ENCODE data around the gene SLX4IP.
"Not testable (repeated sequence)": the region's sequence is repeated elsewhere in the genome, so short reads cannot be mapped to it uniquely, and the experiment has no call there.

The SLX4IP gene

DNA sequence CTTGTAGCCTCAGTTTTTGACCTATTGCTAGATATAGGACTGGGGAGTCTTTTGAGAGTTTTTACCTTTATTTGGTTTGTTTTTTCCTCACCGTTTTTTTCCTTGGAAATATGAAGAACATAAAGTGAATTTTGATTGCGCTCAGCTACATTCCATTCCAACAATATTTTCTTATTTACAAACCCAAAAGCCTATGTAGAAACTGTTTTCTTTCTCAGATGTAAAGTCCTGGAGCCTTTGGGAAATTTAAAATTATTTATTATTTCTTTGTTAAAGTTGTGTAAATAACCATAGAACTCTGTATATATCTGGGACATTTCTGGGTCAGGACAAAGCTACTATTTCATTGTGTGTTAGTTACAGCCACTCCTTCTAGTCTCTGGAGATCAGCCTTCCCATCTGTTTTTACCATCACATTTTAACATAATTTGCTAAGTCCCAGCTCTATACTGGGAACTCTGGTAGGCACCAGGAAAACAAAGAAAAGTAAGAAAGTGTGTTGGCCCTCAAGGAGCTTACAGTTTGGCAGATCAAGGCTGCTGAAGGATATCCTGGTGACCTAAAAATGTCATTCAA, 169.8 kb downstream of the SLX4IP start:
- no peaks in the 10 kb centered on the region for H3K9me3 Mint-ChIP-seq
- no peak overlapping the region for H3K4me3 Mint-ChIP-seq
- no peaks in the 10 kb centered on the region for H3K27me3 Mint-ChIP-seq
- H3K27ac Mint-ChIP-seq = no peak overlapping the region
- H3K4me1 Mint-ChIP-seq = no peaks in the 10 kb centered on the region
- H3K36me3 Mint-ChIP-seq = peaks cover 54% of the 10 kb centered on the region
- no peak for ATAC-seq

GRCh38 chr20:10605547-10606195, 170.6 kb downstream of the SLX4IP start:
- Mint-ChIP-seq H3K4me1 (no peaks in the 10 kb centered on the region), H3K27me3 (no peaks in the 10 kb centered on the region), H3K4me3 (no peak overlapping the region), H3K36me3 (peaks cover 54% of the 10 kb centered on the region), H3K27ac (no peak overlapping the region), H3K9me3 (no peaks in the 10 kb centered on the region)
- no peak for ATAC-seq

DNA sequence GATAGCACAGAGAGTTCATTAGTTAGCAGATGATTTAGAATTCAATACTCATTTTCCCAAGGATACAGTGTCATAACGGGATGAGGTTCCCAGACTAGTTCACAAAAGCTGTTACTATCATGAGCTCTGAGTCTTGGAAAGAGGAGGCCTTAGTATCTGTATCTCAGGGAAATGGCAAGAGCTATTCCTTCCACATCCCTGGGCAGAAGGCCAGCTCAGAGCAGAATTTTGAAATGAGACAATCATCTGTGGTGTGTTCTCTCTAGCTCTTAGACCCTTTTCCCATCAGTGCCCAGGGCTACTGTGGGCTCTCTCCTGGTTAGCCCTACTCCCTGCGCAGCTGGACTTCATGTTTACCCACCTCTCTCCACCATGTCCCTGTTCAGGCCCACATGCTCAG, 174.2 kb downstream of the SLX4IP start:
- no peak overlapping the region for H3K4me3 Mint-ChIP-seq
- H3K36me3 Mint-ChIP-seq = peaks cover 55% of the 10 kb centered on the region
- H3K27me3 Mint-ChIP-seq = no peaks in the 10 kb centered on the region
- H3K27ac Mint-ChIP-seq = no peak overlapping the region
- no peak for ATAC-seq
- no peaks in the 10 kb centered on the region for H3K9me3 Mint-ChIP-seq
- no peaks in the 10 kb centered on the region for H3K4me1 Mint-ChIP-seq

DNA sequence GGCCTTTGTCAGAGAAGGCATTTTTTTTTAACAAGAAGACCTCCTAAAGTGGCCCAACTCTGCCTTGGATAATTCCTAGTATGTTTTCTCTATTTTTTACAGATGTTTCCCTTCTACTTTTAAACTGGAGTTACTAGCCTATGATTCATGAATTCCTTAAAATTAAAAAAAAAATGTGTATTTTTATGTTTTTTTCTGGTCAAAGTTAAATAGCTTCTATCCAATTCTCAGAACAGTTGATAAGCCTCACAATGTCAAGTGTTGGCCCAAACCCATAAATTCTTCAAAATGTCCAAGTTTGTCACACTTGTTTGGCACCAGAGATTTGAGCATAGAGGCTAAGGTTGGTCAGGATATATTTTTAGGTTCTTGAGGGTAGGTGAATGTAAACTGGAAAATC, 174.7 kb downstream of the SLX4IP start:
- H3K4me3 Mint-ChIP-seq = no peak overlapping the region
- H3K27ac Mint-ChIP-seq = no peak overlapping the region
- no peaks in the 10 kb centered on the region for H3K27me3 Mint-ChIP-seq
- no peaks in the 10 kb centered on the region for H3K9me3 Mint-ChIP-seq
- H3K36me3 Mint-ChIP-seq = peaks cover 52% of the 10 kb centered on the region
- no peaks in the 10 kb centered on the region for H3K4me1 Mint-ChIP-seq
- no peak for ATAC-seq

GRCh38 chr20:10610251-10610650, 175.1 kb downstream of the SLX4IP start:
- Mint-ChIP-seq H3K4me3 (no peak overlapping the region), H3K9me3 (no peaks in the 10 kb centered on the region)
- no peak for ATAC-seq

GRCh38 chr20:10611357-10611756, 176.3 kb downstream of the SLX4IP start:
- peaks cover 65% of the 10 kb centered on the region for H3K36me3 Mint-ChIP-seq
- H3K4me1 Mint-ChIP-seq = no peaks in the 10 kb centered on the region
- no peak overlapping the region for H3K27ac Mint-ChIP-seq
- no peak overlapping the region for H3K4me3 Mint-ChIP-seq
- H3K9me3 Mint-ChIP-seq = no peaks in the 10 kb centered on the region
- no peak for ATAC-seq
- H3K27me3 Mint-ChIP-seq = no peaks in the 10 kb centered on the region

More at GRCh38 chr20:10610251-10610650, 175.1 kb downstream of the SLX4IP start:
- H3K27ac Mint-ChIP-seq = no peak overlapping the region
- peaks cover 55% of the 10 kb centered on the region for H3K36me3 Mint-ChIP-seq
- H3K27me3 Mint-ChIP-seq = no peaks in the 10 kb centered on the region
- no peaks in the 10 kb centered on the region for H3K4me1 Mint-ChIP-seq

DNA sequence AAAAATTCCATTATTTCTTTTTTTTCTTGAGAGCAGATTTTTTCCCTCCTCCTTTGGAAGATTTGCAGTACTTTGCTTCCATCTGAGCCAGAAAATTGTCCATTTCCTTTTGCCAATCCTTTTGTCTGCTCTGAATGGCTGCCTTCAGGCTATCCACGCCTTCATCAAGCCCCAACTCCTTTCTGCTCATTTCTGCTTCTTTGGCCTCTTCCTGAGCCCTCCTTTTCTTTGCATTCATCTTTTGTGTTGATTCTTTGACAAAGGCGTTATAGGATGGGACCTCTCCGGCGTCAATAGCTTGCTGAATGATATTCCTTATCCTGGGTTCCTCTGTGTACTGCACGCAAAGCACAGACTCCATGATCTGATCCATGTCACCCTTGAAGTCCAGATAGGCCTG, 178.3 kb downstream of the SLX4IP start:
- peaks cover 54% of the 10 kb centered on the region for H3K36me3 Mint-ChIP-seq
- not testable (repeated sequence) for ATAC-seq, H3K27me3 Mint-ChIP-seq, H3K4me1 Mint-ChIP-seq, H3K4me3 Mint-ChIP-seq, H3K27ac Mint-ChIP-seq, H3K9me3 Mint-ChIP-seq

GRCh38 chr20:10613911-10614310, 178.8 kb downstream of the SLX4IP start:
- no peaks in the 10 kb centered on the region for H3K9me3 Mint-ChIP-seq
- ATAC-seq = no peak
- H3K27me3 Mint-ChIP-seq = no peaks in the 10 kb centered on the region
- H3K4me3 Mint-ChIP-seq = no peak overlapping the region
- no peak overlapping the region for H3K27ac Mint-ChIP-seq
- peaks cover 51% of the 10 kb centered on the region for H3K36me3 Mint-ChIP-seq
- no peaks in the 10 kb centered on the region for H3K4me1 Mint-ChIP-seq

DNA sequence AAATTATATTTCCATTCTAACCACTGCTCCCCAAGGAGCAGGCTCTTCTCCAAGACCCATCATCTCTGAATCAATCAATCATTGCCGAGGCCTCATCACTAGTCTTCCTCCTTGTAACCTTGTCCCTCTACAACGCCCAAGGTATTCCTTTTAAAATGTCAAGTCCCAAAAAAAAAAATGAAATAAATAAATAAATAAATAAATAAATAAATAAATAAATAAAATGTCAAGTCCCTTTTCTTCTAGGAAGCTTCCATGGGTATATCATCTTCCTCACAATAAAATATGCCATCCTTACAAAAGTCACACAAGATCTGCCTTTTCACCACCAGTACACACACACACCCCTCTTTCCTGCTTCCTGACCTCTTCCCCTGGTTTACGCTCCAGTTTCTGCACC, 181.1 kb downstream of the SLX4IP start:
- no peak overlapping the region for H3K4me3 Mint-ChIP-seq
- H3K27ac Mint-ChIP-seq = no peak overlapping the region

DNA sequence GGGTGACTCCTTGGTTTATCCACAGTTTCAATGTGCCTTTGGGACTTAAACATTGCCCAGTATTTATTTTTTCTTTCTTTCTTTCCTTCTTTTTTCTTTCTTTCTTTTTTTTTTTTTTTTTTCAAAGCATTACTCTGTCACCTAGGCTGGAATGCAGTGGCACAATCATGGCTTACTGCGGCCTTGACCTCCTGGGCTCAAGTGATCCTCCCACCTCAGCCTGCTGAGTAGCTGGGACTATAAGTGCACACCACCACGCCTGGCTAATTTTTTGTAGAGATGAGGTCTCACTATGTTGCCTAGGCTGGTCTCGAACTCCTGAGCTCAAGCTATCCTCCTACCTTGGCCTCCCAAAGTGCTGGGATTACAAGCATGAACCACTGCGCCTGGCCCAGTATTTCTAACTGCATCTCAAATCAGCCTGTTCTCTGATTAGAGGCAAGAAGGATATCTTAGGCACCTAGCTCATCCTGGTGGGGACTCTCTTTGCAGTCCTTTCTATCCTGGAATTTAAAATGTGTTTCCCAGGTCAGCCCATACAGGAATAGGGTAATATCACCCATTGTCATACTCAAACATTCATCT, 182.5 kb downstream of the SLX4IP start:
- ATAC-seq, H3K9me3 Mint-ChIP-seq, H3K27ac Mint-ChIP-seq, H3K4me1 Mint-ChIP-seq, H3K27me3 Mint-ChIP-seq, H3K4me3 Mint-ChIP-seq: not testable (repeated sequence)
- peaks cover 48% of the 10 kb centered on the region for H3K36me3 Mint-ChIP-seq

More for the DNA sequence above, 181.1 kb downstream of the SLX4IP start:
- Mint-ChIP-seq H3K9me3 (no peaks in the 10 kb centered on the region), H3K27me3 (no peaks in the 10 kb centered on the region), H3K36me3 (peaks cover 47% of the 10 kb centered on the region), H3K4me1 (no peaks in the 10 kb centered on the region)
- no peak for ATAC-seq

DNA sequence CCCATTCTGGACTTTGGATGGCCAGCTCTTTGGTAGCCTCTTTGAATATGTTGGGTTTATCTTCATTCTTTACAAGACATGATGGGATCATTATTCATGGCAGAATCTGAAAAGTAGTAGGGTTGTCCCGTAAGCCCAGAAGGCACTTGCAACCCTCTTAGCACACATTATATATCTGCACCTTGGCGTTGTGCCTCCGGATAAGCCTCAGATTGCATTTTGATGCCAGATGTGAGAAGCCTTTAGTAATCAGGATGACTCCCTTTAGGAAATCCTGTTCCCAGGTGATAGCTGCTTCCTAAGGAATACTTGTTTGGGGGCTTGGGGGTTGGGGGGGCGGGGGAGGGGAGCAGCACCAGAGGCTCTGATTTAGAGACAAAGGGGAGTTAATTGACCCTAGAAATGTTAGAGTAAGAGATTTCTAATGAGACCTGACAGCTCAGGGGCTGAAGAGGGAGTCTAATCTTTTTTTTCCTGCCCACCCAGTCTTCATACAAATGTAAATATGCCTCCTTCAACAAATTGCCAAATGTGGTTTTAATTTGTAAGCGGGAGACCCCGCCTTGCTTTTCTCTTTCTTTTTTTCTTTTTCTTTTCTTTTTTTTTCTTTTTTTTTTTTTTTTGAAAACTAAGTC, 183.6 kb downstream of the SLX4IP start:
- H3K27ac Mint-ChIP-seq = no peak overlapping the region
- no peaks in the 10 kb centered on the region for H3K27me3 Mint-ChIP-seq
- H3K36me3 Mint-ChIP-seq = peaks cover 53% of the 10 kb centered on the region
- no peaks in the 10 kb centered on the region for H3K9me3 Mint-ChIP-seq
- no peak for ATAC-seq
- H3K4me3 Mint-ChIP-seq = no peak overlapping the region
- H3K4me1 Mint-ChIP-seq = no peaks in the 10 kb centered on the region

GRCh38 chr20:10619427-10619826, 184.3 kb downstream of the SLX4IP start:
- Mint-ChIP-seq H3K4me3 (no peak overlapping the region), H3K27me3 (no peaks in the 10 kb centered on the region), H3K27ac (no peak overlapping the region), H3K9me3 (no peaks in the 10 kb centered on the region), H3K36me3 (peaks cover 54% of the 10 kb centered on the region), H3K4me1 (no peaks in the 10 kb centered on the region)
- ATAC-seq = no peak

DNA sequence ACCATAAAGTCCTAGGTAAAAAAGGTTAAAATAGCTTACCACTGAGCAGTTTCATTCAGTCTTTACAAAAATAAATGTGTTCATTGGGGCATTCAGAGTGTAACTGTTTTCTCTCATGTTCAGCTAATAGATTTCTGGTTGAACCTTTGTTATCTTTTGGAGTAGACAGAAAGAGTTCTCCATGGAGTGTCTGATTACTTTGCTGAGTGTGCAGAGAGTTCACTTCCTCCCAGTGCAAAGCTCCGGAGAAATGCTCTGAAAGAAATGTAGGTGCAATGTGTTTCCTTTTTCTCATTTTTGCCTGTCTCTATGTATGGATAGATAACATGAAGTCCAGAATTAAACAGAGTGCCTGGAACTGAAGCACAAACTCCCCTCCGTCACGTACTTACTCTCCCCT, 186.0 kb downstream of the SLX4IP start:
- no peak for ATAC-seq
- Mint-ChIP-seq H3K9me3 (no peaks in the 10 kb centered on the region), H3K4me3 (no peak overlapping the region), H3K4me1 (no peaks in the 10 kb centered on the region), H3K27ac (no peak overlapping the region), H3K36me3 (peaks cover 49% of the 10 kb centered on the region), H3K27me3 (no peaks in the 10 kb centered on the region)

DNA sequence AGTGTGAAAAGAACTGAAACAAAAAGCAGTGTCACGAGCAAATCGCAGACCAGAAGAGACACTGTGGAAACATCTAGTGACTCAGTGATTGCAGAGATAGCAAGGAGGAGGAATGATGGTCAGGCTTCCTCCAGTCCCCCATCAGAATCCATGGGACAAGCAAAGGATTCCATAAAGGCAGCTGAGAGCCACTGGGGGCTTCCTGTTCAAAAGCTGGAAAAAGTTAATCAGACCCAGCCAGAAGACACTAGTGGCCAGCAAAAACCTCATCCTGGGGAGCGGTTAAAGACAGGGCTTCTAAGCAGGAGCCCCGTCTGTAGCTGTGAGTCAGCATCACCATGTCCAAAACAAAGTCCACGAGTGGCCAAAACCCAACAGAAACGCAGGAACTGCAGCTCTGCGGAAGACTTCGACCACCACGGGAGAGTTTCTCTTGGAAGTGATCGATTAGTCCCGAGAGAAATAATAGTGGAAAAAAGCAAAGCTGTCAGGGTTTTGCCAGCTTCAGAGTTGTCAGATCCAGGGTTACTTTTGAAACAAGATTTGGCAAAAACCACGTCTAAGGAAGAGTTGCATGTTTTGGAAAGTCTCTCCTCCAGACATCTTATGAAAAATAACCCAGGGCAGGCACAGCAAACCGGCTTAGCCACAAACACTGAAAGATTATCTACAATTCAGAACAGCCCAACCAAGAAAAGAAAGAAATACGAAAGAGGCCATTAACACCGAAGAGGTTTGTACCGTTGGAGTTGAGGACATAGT, 187.7 kb downstream of the SLX4IP start:
- Mint-ChIP-seq H3K36me3 (peaks cover 42% of the 10 kb centered on the region), H3K4me1 (no peaks in the 10 kb centered on the region), H3K27ac (no peak overlapping the region), H3K9me3 (no peaks in the 10 kb centered on the region), H3K27me3 (no peaks in the 10 kb centered on the region), H3K4me3 (no peak overlapping the region)
- no peak for ATAC-seq

- Mint-ChIP-seq H3K4me3 (no peak overlapping the region), H3K27ac (no peak overlapping the region), H3K9me3 (no peaks in the 10 kb centered on the region), H3K27me3 (no peaks in the 10 kb centered on the region), H3K36me3 (peaks cover 47% of the 10 kb centered on the region), H3K4me1 (no peaks in the 10 kb centered on the region)
- ATAC-seq = no peak
Measured at GRCh38 chr20:10625641-10626040, 190.5 kb downstream of the SLX4IP start.

Measured in stimulated activated memory B cell treated with anti-CD40 and anti-IgM and Interleukin-4, amounts not matched to agents 10 μg/mL and 1 μg/mL and 100 μg/mL, for 72 hours (primary cell).